Body of pancreas (tissue), 4 donors: ENCODE measurements around the gene AGMAT. TPM values are rescaled to one million over a fixed set of nuclear protein-coding genes. Genes with fewer than 3 reads are reported as not detected.

Source experiments
- ATAC-seq: fragments of 150-250 bp; one replicate; pipeline ENCODE4 v1.9.1; 2016
- DNase-seq, 4 donors: peaks; one replicate each; pipeline ENCODE4 v3.0.0-alpha.2; 2019
- H3K27ac ChIP-seq, 4 donors: fragments of 200-600 bp; sonication (generic); 1 replicate in 3 of 4; 2 replicates in 1 of 4; pipeline versions ENCODE4 v1.5.1 to v1.6.1; 2016 to 2019; ENCODE audit warnings: mild to moderate bottlenecking in 1 of 4, mixed read lengths in 1 of 4, moderate library complexity in 1 of 4
- H3K27me3 ChIP-seq, 2 donors: fragments of 200-600 bp; sonication (generic); one replicate each; pipeline ENCODE4 v1.6.0; 2016; ENCODE audit warnings: mild to moderate bottlenecking in 1 of 2
- H3K36me3 ChIP-seq, 2 donors: fragments of 200-600 bp; sonication (generic); replicated peaks in 1 of 2; 2 replicates each; pipeline ENCODE4 v1.5.1; 2016; ENCODE audit warnings: low read depth in 2 of 2; ENCODE audit not compliant: insufficient read depth in 1 of 2
- H3K4me1 ChIP-seq: fragments of 200-600 bp; sonication (generic); one replicate; pipeline ENCODE4 v1.6.0; 2016
- H3K4me3 ChIP-seq, 2 donors: fragments of 200-600 bp; sonication (generic); 1 replicate in 1 of 2; 2 replicates in 1 of 2; pipeline ENCODE4 v1.5.1; 2016 to 2019
- H3K9me3 ChIP-seq, 3 donors: fragments of 200-600 bp; sonication (generic); 1 replicate in 2 of 3; 2 replicates in 1 of 3; pipeline ENCODE4 v1.5.1; 2016
- CTCF ChIP-seq, 7 experiments: fragments of 450-650 bp in 4 of 7; fragments of 200-600 bp in 3 of 7; sonication (generic) in 3 of 7; IDR thresholded peaks; one replicate each; pipeline ENCODE4 v1.5.1; 2016 to 2019; ENCODE audit warnings: antibody characterized with exemption in 7 of 7
- POLR2A ChIP-seq, 3 donors: fragments of 450-650 bp; IDR thresholded peaks; one replicate each; pipeline ENCODE4 v1.6.1; 2016; ENCODE audit warnings: antibody characterized with exemption in 3 of 3, mild to moderate bottlenecking in 2 of 3
- WGBS, 2 donors: methylation state at CpG; one replicate each; pipeline ENCODE4 v1.1.5; 2017; 5-methylcytosine and 5-hydroxymethylcytosine counted together
- intact Hi-C: fragments of 100-400 bp; cut with DNase I; formaldehyde crosslinking; loops from one replicate; pipeline ENCODE4 v1.15.1; 2023
- total RNA-seq, 2 donors: library from RNA; depleted of rRNA; stranded (reverse); fragments of >200 nt; gene quantifications; one replicate each; pipeline ENCODE4 v1.1.0, GENCODE V29; 2016

AGMAT gene
- total RNA-seq, 2 donors from 2014 or later = 0.33 to 0.52 TPM

DNA sequence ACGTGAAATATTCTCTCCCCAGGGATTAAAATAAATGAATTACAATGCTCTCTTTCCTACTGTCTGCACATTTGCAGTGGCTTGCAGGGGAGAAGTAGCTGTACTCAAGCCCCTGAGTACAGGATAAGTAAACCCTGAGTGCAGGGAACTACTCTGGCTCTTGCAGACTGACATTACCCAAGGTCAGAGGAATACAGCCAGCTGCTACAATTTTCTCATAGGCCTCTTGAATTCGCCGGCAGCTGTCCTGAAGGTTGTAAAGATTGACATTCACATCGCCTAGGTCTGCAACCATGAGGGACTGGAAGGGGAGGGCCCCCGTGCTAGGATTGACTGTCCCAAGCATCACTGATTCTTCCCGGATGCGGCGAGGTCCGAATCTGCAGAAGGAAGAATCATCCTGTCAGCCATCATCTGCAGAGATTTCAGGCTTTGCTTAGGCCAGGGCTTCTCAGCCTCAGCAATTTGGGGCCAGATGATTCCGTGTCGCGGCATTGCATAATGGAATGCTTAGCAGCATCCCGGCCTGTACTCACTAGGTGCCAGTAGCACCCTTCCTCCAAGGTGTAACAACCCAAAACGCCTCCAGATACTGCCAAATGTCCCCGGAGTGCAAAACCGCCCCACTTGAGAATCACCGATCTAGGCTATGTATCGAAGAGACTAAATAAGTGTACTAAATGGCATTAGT, 1.7 kb downstream of the AGMAT start:
- WGBS, 2 donors = 74 to 78% methylated on average over 17 to 18 of the region's 18 CpGs
- no peak for ATAC-seq
- Histone ChIP-seq H3K4me3 (no peak overlapping the region), H3K36me3 (no peaks in the 10 kb centered on the region), H3K4me1 (peaks cover 11% of the 10 kb centered on the region), H3K27me3 (no peaks in the 10 kb centered on the region), H3K27ac (no peak overlapping the region), H3K9me3 (no peaks in the 10 kb centered on the region)
- no peak for DNase-seq
- intact Hi-C loops = no loop called here
- TF ChIP-seq POLR2A (IDR thresholded peaks at IDR 0.05) = no peak

DNA sequence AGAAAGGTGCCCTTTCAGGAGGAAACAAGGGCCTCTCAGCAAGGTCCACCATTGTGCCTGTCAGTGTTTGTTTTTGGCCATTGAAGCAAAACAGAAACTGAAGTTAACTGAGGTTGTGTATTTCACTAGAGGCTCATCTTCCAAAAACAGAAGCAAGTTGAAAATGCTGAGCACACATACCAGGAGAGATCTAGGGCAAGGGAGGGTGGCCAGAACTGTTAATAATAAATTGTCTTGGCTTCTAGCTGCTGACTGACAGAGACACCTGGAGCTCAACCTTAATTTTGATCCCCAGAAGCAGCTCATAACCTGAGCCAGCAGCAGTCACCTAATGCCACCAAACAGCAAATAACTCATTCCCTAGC, 5.2 kb downstream of the AGMAT start:
- H3K36me3 ChIP-seq = no peaks in the 10 kb centered on the region
- H3K4me1 ChIP-seq = peaks cover 5% of the 10 kb centered on the region
- ATAC-seq (no peak), DNase-seq (no peak)
- no peak overlapping the region for H3K27ac ChIP-seq
- no peaks in the 10 kb centered on the region for H3K9me3 ChIP-seq
- intact Hi-C loops = no loop called here
- H3K4me3 ChIP-seq = no peak overlapping the region
- TF ChIP-seq CTCF (IDR thresholded peaks at IDR 0.05) (no peak), POLR2A (IDR thresholded peaks at IDR 0.05) (no peak)
- no peaks in the 10 kb centered on the region for H3K27me3 ChIP-seq

GRCh38 chr1:15578921-15579682, 5.7 kb downstream of the AGMAT start:
- Histone ChIP-seq H3K36me3 (no peaks in the 10 kb centered on the region), H3K27me3 (no peaks in the 10 kb centered on the region), H3K9me3 (no peaks in the 10 kb centered on the region), H3K27ac (no peak overlapping the region), H3K4me3 (no peak overlapping the region), H3K4me1 (no peaks in the 10 kb centered on the region)
- no peak for DNase-seq
- intact Hi-C loops = no loop called here
- TF ChIP-seq CTCF (IDR thresholded peaks at IDR 0.05) (no peak), POLR2A (IDR thresholded peaks at IDR 0.05) (no peak)
- WGBS, 2 donors = 82 to 83% methylated on average over 16 of the region's 16 CpGs
- ATAC-seq = no peak

- H3K27me3 ChIP-seq = no peaks in the 10 kb centered on the region
- WGBS, 2 donors = 83% methylated on average over 3 to 4 of the region's 4 CpGs
- H3K4me1 ChIP-seq = no peaks in the 10 kb centered on the region
- H3K4me3 ChIP-seq = no peak overlapping the region
- H3K27ac ChIP-seq = no peak overlapping the region
- DNase-seq (no peak), ATAC-seq (no peak)
- H3K36me3 ChIP-seq = no peaks in the 10 kb centered on the region
- TF ChIP-seq CTCF (IDR thresholded peaks at IDR 0.05) (no peak), POLR2A (IDR thresholded peaks at IDR 0.05) (no peak)
- H3K9me3 ChIP-seq = no peaks in the 10 kb centered on the region
- intact Hi-C loops = no loop called here
These were observed 7.2 kb downstream of the AGMAT start for GRCh38 chr1:15577691-15578090.

DNA sequence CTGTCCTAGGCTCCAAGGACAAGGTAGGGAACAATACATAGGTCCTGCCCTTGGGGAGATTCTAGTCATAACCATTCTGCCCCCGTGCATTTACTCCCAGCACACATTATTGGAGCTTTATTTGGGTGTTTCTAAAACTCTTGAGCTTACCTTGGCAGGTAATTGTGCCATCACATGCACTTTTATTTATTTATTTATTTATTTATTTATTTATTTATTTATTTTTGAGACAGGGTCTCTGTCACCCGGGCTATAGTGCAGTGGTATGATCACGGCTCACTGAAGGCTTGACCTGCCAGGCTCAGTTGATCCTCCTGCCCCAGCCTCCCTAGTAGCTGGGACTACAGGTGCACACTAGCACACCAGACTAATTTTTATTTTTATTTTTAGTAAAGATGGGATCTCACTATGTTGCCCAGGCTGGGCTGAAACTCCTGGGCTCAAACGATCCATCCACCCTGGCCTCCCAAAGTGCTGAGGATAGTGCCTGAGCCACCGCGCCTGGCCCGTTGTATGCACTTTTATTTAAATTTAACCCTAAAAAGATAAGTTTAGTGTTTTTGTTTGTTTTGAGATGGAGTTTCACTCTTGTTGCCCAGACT, 9.2 kb downstream of the AGMAT start:
- TF ChIP-seq POLR2A (IDR thresholded peaks at IDR 0.05) (no peak), CTCF (IDR thresholded peaks at IDR 0.05) (no peak)
- H3K27ac ChIP-seq = no peak overlapping the region
- H3K4me3 ChIP-seq = no peak overlapping the region
- H3K9me3 ChIP-seq = no peaks in the 10 kb centered on the region
- no peaks in the 10 kb centered on the region for H3K27me3 ChIP-seq
- ATAC-seq (no peak), DNase-seq (no peak)
- intact Hi-C loops = no loop called here
- 91 to 95% methylated on average over 7 of the region's 7 CpGs for WGBS, 2 donors
- H3K36me3 ChIP-seq = no peaks in the 10 kb centered on the region
- no peaks in the 10 kb centered on the region for H3K4me1 ChIP-seq
